Measurements from ENCODE around the gene EML1. TPM values are rescaled to one million over a fixed set of nuclear protein-coding genes. Genes with fewer than 3 reads are reported as not detected.

The EML1 gene
- total and polyA plus RNA-seq, 2 of the 13 experiments (the other 11 are each of a cell fraction or from before 2014, with no cell fraction given): 0.59 to 1.7 TPM

- H2AFZ ChIP-seq (ENCODE audit: low read length): no peak overlapping the region
- BruUV-seq (replicated peaks): no TSS peak
- no peak overlapping the region for H3K4me2 ChIP-seq (ENCODE audit: low read depth, low read length)
- no peaks in the 10 kb centered on the region for H4K20me1 ChIP-seq (ENCODE audit: insufficient read depth, low read length)
- no peaks in the 10 kb centered on the region for H3K27me3 ChIP-seq (ENCODE audit: control insufficient read depth in 1 of 2, insufficient read depth in 2 of 2, low read length in 2 of 2)
- in situ Hi-C loops (cut with HindIII; ENCODE audit: extremely low pct_ligation_motif_present, low pct_unique_long_range_greater_than_20kb): no loop called here
- DNase-seq (ENCODE audit: low spot score) (no peak), FAIRE-seq (no peak), ATAC-seq (no peak)
- no peaks in the 10 kb centered on the region for H3K36me3 ChIP-seq (replicated peaks in 1 of 2; ENCODE audit: control insufficient read depth in 1 of 2, insufficient read depth in 2 of 2, low read length in 2 of 2)
- no peak overlapping the region for H3K4me3 ChIP-seq (replicated peaks in 1 of 3; ENCODE audit: insufficient read depth in 1 of 3, low read depth in 2 of 3, low read length in 3 of 3)
- TF ChIP-seq ZFY (CRISPR knock-in tag; IDR thresholded peaks at IDR 0.05): no peak
- no peak for TF ChIP-seq RARG (CRISPR knock-in tag; IDR thresholded peaks at IDR 0.05; ENCODE audit: low read depth)
- TF ChIP-seq ZNF260 (CRISPR knock-in tag; IDR thresholded peaks at IDR 0.05; ENCODE audit: borderline replicate concordance, low read depth): no peak
- no peak for TF ChIP-seq MXD4 (CRISPR knock-in tag; IDR thresholded peaks at IDR 0.05)
- WGBS (ENCODE audit: low lambda C conversion rate): 76% methylated on average over 10 of the region's 10 CpGs
- H3K4me1 ChIP-seq (ENCODE audit: insufficient read depth, low read length): peaks cover 9% of the 10 kb centered on the region; the same call in 1 of the 2 replicates
- no peak overlapping the region for H3K9ac ChIP-seq (ENCODE audit: insufficient read depth, low read depth, low read length)
- H3K79me2 ChIP-seq (ENCODE audit: insufficient read depth, low read length): no peaks in the 10 kb centered on the region
- intact Hi-C loops (cut with micrococcal nuclease; ENCODE audit: unreplicated experiment): no loop called here
- ChIA-PET CTCF (ENCODE audit: low intra/inter-chr PET ratio, low total read pairs) (no interaction called here), POLR2A (no interaction called here)
- no peak overlapping the region for H3K27ac ChIP-seq (ENCODE audit: extremely low read length, insufficient read depth, low read length)
- H3K9me3 ChIP-seq (ENCODE audit: low read length): no peaks in the 10 kb centered on the region
Measured at GRCh38 chr14:99806836-99807235, 13.6 kb downstream of the EML1 start.

GRCh38 chr14:99807413-99808153 is 14.4 kb downstream of the EML1 start:
- Histone ChIP-seq H2AFZ (ENCODE audit: low read length) (no peak overlapping the region), H3K27ac (ENCODE audit: extremely low read length, insufficient read depth, low read length) (no peak overlapping the region), H3K36me3 (replicated peaks in 1 of 2; ENCODE audit: control insufficient read depth in 1 of 2, insufficient read depth in 2 of 2, low read length in 2 of 2) (no peaks in the 10 kb centered on the region), H3K9ac (ENCODE audit: insufficient read depth, low read depth, low read length) (no peak overlapping the region), H3K4me2 (ENCODE audit: low read depth, low read length) (no peak overlapping the region), H3K4me3 (replicated peaks in 1 of 3; ENCODE audit: insufficient read depth in 1 of 3, low read depth in 2 of 3, low read length in 3 of 3) (no peak overlapping the region), H3K79me2 (ENCODE audit: insufficient read depth, low read length) (no peaks in the 10 kb centered on the region), H3K9me3 (ENCODE audit: low read length) (no peaks in the 10 kb centered on the region), H3K27me3 (ENCODE audit: control insufficient read depth in 1 of 2, insufficient read depth in 2 of 2, low read length in 2 of 2) (no peaks in the 10 kb centered on the region), H3K4me1 (ENCODE audit: insufficient read depth, low read length) (peaks cover 9% of the 10 kb centered on the region; the same call in 1 of the 2 replicates), H4K20me1 (ENCODE audit: insufficient read depth, low read length) (no peaks in the 10 kb centered on the region)
- intact Hi-C loops (cut with micrococcal nuclease; ENCODE audit: unreplicated experiment) (no loop called here), in situ Hi-C loops (cut with HindIII; ENCODE audit: extremely low pct_ligation_motif_present, low pct_unique_long_range_greater_than_20kb) (no loop called here)
- ATAC-seq (peak; percentile 97), DNase-seq (ENCODE audit: low spot score) (no peak), FAIRE-seq (no peak)
- WGBS (ENCODE audit: low lambda C conversion rate): 70% methylated on average over 9 of the region's 10 CpGs
- ChIA-PET CTCF (ENCODE audit: low intra/inter-chr PET ratio, low total read pairs) (no interaction called here), POLR2A (no interaction called here)
- BruUV-seq (replicated peaks): no TSS peak
- TF ChIP-seq HNF1B (CRISPR knock-in tag; IDR thresholded peaks at IDR 0.05) (no peak), TRAFD1 (CRISPR knock-in tag; IDR thresholded peaks at IDR 0.05; ENCODE audit: borderline replicate concordance) (no peak), ZNF704 (CRISPR knock-in tag; IDR thresholded peaks at IDR 0.05; ENCODE audit: borderline replicate concordance) (no peak), ZNF337 (CRISPR knock-in tag; IDR thresholded peaks at IDR 0.05; ENCODE audit: borderline replicate concordance, low read depth) (no peak), MTA3 (CRISPR knock-in tag; IDR thresholded peaks at IDR 0.05) (no peak), CEBPG (CRISPR knock-in tag; IDR thresholded peaks at IDR 0.05) (no peak), ERF (CRISPR knock-in tag; IDR thresholded peaks at IDR 0.05) (no peak), ZNF160 (CRISPR knock-in tag; IDR thresholded peaks at IDR 0.05) (no peak), GABPB1 (CRISPR knock-in tag; IDR thresholded peaks at IDR 0.05) (no peak)
